GM12878 (cell line): ENCODE measurements around the gene PIGZ.

Source experiments
- CBX3 ChIP-seq: fragments of 200-600 bp; sonication (generic); IDR thresholded peaks from 2 replicates; pipeline ENCODE4 v1.6.1; 2016; ENCODE audit warnings: low read depth, borderline replicate concordance
- CEBPB ChIP-seq, 2 experiments: fragments of 150-350 bp in 1 of 2; IDR thresholded peaks; 2 replicates each; pipeline ENCODE4 v1.6.1; 2012 to 2014; ENCODE audit warnings: low read depth in 2 of 2, low read length in 2 of 2, borderline replicate concordance in 1 of 2, inconsistent platforms in 1 of 2
- CREM ChIP-seq: IDR thresholded peaks from 2 replicates; pipeline ENCODE4 v1.6.1; 2014; ENCODE audit warnings: antibody characterized with exemption, low read depth
- JUND ChIP-seq: IDR thresholded peaks from 2 replicates; pipeline ENCODE4 v1.6.1; 2012; ENCODE audit warnings: low read depth, mild to moderate bottlenecking, low read length, improper control_type of control experiment, moderate library complexity
- NFIC ChIP-seq: IDR thresholded peaks from 2 replicates; pipeline ENCODE4 v1.6.1; 2012; ENCODE audit warnings: low read depth, mild to moderate bottlenecking, inconsistent platforms, low read length, moderate library complexity
- PML ChIP-seq: IDR thresholded peaks from 2 replicates; pipeline ENCODE4 v1.6.1; 2012; ENCODE audit warnings: low read length, inconsistent platforms
- RCOR1 ChIP-seq: conservative IDR thresholded peaks from 2 replicates; pipeline ENCODE4 v1.6.1; 2012; ENCODE audit warnings: low read depth, low read length, improper control_type of control experiment
- SMC3 ChIP-seq: IDR thresholded peaks from 2 replicates; pipeline ENCODE4 v1.6.1; 2011; ENCODE audit warnings: low read length, improper control_type of control experiment, borderline replicate concordance
- ZNF24 ChIP-seq: fragments of 450-650 bp; IDR thresholded peaks from 2 replicates; pipeline ENCODE4 v1.6.1; 2017; ENCODE audit warnings: antibody characterized with exemption, mild to moderate bottlenecking
- TF ChIP-seq, protein P1 (sequence below), 3 experiments: IDR thresholded peaks in 2 of 3; conservative IDR thresholded peaks in 1 of 3; 2 replicates each; pipeline ENCODE4 v1.5.1; 2011; ENCODE audit warnings: low read depth in 3 of 3, low read length in 3 of 3, mild to moderate bottlenecking in 3 of 3, control low read depth in 2 of 3, moderate library complexity in 2 of 3, inconsistent platforms in 1 of 3, mixed read lengths in 1 of 3; ENCODE audit not compliant: control insufficient read depth in 2 of 3, insufficient read depth in 1 of 3; ENCODE audit errors: extremely low read depth in 1 of 3
- TF ChIP-seq, protein P2 (sequence below): fragments of 150-350 bp; IDR thresholded peaks from 2 replicates; pipeline ENCODE4 v1.6.1; 2016; ENCODE audit warnings: low read depth, low read length
- TF ChIP-seq, protein P3 (sequence below): IDR thresholded peaks from 2 replicates; pipeline ENCODE4 v1.6.1; 2011; ENCODE audit warnings: borderline replicate concordance, low read depth, mild to moderate bottlenecking, moderate library complexity, mixed read lengths, low read length; ENCODE audit not compliant: insufficient read depth; ENCODE audit errors: extremely low read length

DNA sequence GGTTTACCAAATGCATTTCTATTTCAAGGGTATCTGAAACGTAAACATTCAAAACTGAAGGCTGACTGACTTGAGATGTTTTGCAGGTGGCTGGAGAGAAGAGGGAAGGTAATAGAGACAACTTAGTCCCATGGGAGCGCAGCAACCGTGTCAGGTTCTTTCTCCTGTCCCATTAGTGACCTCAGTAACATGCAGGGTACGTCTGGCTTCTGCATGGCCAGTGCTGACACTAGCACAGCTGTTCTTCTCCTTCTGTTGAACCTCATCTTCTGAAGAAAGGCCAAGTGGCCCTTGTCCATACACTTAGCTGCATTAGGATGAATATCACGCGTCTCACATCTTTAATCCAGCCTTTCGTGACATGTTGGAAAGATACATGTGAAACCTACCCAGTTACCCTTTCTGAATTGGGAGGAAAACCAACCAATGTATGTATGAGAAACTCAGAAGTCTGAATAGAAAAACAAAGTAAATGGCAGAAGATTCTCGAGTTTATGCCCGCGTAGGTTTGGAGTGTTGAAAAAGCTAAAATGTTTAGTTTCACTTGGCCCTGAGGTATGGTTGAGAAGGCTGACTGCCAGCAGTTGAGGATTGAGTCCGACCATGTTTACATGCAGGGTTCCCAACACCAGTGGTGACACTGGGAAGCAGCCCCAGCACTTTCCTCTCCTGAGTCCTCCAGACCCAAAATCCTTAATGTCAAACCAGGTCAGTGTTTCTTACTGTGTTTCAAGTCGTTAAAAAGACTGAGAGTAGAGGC is 36.6 kb downstream of the PIGZ start:
- no peak for TF ChIP-seq CEBPB (IDR thresholded peaks at IDR 0.05; ENCODE audit: borderline replicate concordance in 1 of 2, low read depth in 2 of 2, low read length in 2 of 2)
- TF ChIP-seq CBX3, result no peak
- TF ChIP-seq, protein P1, sequence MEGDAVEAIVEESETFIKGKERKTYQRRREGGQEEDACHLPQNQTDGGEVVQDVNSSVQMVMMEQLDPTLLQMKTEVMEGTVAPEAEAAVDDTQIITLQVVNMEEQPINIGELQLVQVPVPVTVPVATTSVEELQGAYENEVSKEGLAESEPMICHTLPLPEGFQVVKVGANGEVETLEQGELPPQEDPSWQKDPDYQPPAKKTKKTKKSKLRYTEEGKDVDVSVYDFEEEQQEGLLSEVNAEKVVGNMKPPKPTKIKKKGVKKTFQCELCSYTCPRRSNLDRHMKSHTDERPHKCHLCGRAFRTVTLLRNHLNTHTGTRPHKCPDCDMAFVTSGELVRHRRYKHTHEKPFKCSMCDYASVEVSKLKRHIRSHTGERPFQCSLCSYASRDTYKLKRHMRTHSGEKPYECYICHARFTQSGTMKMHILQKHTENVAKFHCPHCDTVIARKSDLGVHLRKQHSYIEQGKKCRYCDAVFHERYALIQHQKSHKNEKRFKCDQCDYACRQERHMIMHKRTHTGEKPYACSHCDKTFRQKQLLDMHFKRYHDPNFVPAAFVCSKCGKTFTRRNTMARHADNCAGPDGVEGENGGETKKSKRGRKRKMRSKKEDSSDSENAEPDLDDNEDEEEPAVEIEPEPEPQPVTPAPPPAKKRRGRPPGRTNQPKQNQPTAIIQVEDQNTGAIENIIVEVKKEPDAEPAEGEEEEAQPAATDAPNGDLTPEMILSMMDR (IDR thresholded peaks at IDR 0.05 in 2 of 3, conservative IDR thresholded peaks at IDR 0.05 in 1 of 3; ENCODE audit: control insufficient read depth in 2 of 3, extremely low read depth in 1 of 3, insufficient read depth in 1 of 3, low read depth in 3 of 3, low read length in 3 of 3), result no peak
- no peak for TF ChIP-seq RCOR1
- TF ChIP-seq, protein P2, sequence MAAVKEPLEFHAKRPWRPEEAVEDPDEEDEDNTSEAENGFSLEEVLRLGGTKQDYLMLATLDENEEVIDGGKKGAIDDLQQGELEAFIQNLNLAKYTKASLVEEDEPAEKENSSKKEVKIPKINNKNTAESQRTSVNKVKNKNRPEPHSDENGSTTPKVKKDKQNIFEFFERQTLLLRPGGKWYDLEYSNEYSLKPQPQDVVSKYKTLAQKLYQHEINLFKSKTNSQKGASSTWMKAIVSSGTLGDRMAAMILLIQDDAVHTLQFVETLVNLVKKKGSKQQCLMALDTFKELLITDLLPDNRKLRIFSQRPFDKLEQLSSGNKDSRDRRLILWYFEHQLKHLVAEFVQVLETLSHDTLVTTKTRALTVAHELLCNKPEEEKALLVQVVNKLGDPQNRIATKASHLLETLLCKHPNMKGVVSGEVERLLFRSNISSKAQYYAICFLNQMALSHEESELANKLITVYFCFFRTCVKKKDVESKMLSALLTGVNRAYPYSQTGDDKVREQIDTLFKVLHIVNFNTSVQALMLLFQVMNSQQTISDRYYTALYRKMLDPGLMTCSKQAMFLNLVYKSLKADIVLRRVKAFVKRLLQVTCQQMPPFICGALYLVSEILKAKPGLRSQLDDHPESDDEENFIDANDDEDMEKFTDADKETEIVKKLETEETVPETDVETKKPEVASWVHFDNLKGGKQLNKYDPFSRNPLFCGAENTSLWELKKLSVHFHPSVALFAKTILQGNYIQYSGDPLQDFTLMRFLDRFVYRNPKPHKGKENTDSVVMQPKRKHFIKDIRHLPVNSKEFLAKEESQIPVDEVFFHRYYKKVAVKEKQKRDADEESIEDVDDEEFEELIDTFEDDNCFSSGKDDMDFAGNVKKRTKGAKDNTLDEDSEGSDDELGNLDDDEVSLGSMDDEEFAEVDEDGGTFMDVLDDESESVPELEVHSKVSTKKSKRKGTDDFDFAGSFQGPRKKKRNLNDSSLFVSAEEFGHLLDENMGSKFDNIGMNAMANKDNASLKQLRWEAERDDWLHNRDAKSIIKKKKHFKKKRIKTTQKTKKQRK, result no peak
- TF ChIP-seq PML, result no peak
- no peak for TF ChIP-seq SMC3
- TF ChIP-seq, protein P3, sequence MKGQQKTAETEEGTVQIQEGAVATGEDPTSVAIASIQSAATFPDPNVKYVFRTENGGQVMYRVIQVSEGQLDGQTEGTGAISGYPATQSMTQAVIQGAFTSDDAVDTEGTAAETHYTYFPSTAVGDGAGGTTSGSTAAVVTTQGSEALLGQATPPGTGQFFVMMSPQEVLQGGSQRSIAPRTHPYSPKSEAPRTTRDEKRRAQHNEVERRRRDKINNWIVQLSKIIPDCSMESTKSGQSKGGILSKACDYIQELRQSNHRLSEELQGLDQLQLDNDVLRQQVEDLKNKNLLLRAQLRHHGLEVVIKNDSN, result no peak
- no peak for TF ChIP-seq NFIC
- TF ChIP-seq ZNF24, result no peak
- no peak for TF ChIP-seq CREM
- no peak for TF ChIP-seq JUND
